HepG2 (cell line): ENCODE measurements around the gene DLEC1.

Source experiments
- CAMTA2 ChIP-seq: sonication (generic); formaldehyde crosslinking; IDR thresholded peaks from 2 replicates; pipeline ENCODE4 v1.4.0; 2020; ENCODE audit warnings: mild to moderate bottlenecking, missing genetic modification reagents, borderline replicate concordance
- JUNB ChIP-seq: sonication (generic); formaldehyde crosslinking; IDR thresholded peaks from 2 replicates; pipeline ENCODE4 v1.8.0; 2022; ENCODE audit warnings: missing genetic modification reagents, mild to moderate bottlenecking, borderline replicate concordance
- POLR2A ChIP-seq, 2 experiments: IDR thresholded peaks; 2 replicates each; pipeline ENCODE4 v1.6.1; 2011; ENCODE audit warnings: low read depth in 2 of 2, low read length in 2 of 2, mild to moderate bottlenecking in 1 of 2, moderate library complexity in 1 of 2; ENCODE audit not compliant: insufficient read depth in 1 of 2
- POLR2AphosphoS5 ChIP-seq: IDR thresholded peaks from 2 replicates; pipeline ENCODE4 v1.6.1; 2012; ENCODE audit warnings: low read depth, low read length
- ZNF781 ChIP-seq: sonication (generic); formaldehyde crosslinking; IDR thresholded peaks from 2 replicates; pipeline ENCODE4 v1.5.1; 2020; ENCODE audit warnings: borderline replicate concordance, mild to moderate bottlenecking, missing genetic modification reagents; ENCODE audit errors: not compliant biosample characterization
- TF ChIP-seq, protein P1 (sequence below): sonication (generic); formaldehyde crosslinking; IDR thresholded peaks from 2 replicates; pipeline ENCODE4 v1.5.0; 2020; ENCODE audit warnings: mild to moderate bottlenecking, missing genetic modification reagents, moderate library complexity
- TF ChIP-seq, protein P2 (sequence below): sonication (generic); formaldehyde crosslinking; IDR thresholded peaks from 2 replicates; pipeline ENCODE4 v1.4.0; 2020; ENCODE audit warnings: missing genetic modification reagents
- TF ChIP-seq, protein P3 (sequence below): IDR thresholded peaks from 2 replicates; pipeline ENCODE4 v1.6.1; 2016; ENCODE audit warnings: missing genetic modification reagents, missing compliant biosample characterization
- TF ChIP-seq, protein P4 (sequence below): IDR thresholded peaks from 2 replicates; pipeline ENCODE4 v1.6.1; 2016

DNA sequence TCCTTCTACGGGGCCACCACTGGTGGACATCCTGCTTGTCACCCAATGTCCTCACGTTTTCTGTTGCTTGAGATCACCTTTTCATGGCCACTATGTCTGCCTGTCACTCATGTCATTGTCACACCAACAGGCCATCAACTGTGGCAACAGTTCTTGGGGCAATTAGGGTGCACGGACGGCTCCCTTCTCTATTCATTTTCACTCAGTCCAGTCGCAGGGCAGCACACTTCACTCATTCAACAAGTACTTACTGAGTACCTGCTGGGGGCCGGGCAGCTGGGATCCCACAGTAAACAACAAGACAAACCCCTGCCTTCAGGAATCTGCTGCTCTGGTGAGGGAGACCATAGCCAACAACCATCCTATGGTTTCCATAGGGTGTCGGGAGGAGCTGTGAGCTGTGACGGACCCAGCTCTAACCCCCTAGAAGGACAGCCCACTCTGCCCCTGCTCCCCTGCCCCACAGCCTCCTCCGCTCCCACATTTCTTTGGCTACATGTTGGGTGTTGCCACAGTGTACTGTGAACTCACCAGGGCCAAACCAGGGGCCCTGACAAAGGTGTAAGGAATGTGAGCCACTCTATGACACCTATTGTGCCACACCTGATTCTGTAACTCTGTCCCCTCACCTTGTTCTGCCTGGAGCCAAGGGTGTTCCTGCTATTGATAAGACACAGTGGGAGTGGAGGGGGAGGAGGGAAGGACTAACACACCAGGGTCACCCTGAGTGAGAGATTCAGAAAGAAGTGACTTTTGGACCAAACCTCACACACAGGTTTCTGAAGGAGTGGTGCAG is 46.5 kb upstream of the DLEC1 start:
- TF ChIP-seq, protein P1, sequence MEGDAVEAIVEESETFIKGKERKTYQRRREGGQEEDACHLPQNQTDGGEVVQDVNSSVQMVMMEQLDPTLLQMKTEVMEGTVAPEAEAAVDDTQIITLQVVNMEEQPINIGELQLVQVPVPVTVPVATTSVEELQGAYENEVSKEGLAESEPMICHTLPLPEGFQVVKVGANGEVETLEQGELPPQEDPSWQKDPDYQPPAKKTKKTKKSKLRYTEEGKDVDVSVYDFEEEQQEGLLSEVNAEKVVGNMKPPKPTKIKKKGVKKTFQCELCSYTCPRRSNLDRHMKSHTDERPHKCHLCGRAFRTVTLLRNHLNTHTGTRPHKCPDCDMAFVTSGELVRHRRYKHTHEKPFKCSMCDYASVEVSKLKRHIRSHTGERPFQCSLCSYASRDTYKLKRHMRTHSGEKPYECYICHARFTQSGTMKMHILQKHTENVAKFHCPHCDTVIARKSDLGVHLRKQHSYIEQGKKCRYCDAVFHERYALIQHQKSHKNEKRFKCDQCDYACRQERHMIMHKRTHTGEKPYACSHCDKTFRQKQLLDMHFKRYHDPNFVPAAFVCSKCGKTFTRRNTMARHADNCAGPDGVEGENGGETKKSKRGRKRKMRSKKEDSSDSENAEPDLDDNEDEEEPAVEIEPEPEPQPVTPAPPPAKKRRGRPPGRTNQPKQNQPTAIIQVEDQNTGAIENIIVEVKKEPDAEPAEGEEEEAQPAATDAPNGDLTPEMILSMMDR (CRISPR knock-in tag), result no peak
- TF ChIP-seq CAMTA2 (CRISPR knock-in tag) (no peak), POLR2A (IDR thresholded peaks at IDR 0.05; ENCODE audit: insufficient read depth in 1 of 2, low read depth in 2 of 2, low read length in 2 of 2) (no peak), ZNF781 (CRISPR knock-in tag) (no peak), JUNB (no peak), POLR2AphosphoS5 (no peak)
- TF ChIP-seq, protein P2, sequence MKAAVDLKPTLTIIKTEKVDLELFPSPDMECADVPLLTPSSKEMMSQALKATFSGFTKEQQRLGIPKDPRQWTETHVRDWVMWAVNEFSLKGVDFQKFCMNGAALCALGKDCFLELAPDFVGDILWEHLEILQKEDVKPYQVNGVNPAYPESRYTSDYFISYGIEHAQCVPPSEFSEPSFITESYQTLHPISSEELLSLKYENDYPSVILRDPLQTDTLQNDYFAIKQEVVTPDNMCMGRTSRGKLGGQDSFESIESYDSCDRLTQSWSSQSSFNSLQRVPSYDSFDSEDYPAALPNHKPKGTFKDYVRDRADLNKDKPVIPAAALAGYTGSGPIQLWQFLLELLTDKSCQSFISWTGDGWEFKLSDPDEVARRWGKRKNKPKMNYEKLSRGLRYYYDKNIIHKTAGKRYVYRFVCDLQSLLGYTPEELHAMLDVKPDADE (CRISPR knock-in tag), result no peak
- TF ChIP-seq, protein P3, sequence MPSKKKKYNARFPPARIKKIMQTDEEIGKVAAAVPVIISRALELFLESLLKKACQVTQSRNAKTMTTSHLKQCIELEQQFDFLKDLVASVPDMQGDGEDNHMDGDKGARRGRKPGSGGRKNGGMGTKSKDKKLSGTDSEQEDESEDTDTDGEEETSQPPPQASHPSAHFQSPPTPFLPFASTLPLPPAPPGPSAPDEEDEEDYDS, result no peak
- TF ChIP-seq, protein P4, sequence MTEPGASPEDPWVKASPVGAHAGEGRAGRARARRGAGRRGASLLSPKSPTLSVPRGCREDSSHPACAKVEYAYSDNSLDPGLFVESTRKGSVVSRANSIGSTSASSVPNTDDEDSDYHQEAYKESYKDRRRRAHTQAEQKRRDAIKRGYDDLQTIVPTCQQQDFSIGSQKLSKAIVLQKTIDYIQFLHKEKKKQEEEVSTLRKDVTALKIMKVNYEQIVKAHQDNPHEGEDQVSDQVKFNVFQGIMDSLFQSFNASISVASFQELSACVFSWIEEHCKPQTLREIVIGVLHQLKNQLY (CRISPR knock-in tag), result no peak
